ENCODE measurements around the gene HNRNPR. TPM values are rescaled to one million over a fixed set of nuclear protein-coding genes. Genes with fewer than 3 reads are reported as not detected.

The HNRNPR gene
- total RNA-seq, 1 experiment from 2014 or later: 194 TPM

DNA sequence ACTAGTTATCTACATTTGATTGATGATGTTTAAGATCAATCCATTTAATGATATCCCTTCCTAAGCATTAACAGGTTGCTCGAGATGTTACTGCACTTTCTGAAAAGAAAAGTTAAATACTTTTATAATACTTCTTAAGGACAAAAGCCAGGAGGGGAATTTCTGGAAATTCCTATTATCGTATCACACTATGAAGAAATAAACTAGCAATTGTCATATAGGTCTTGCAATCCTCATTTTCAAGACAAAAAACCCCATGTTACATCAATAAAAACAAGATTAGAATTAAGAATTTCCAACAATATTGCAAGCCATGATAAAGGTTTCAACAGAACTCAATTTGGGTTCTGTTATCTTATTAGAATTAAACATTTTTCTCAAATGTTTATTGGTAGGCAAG, 47.2 kb downstream of the HNRNPR start:
- Histone ChIP-seq H3K9ac (ENCODE audit: low read length) (no peak overlapping the region), H3K4me2 (ENCODE audit: low read length) (no peak overlapping the region), H3K27ac (ENCODE audit: low read depth, low read length) (no peak overlapping the region), H3K79me2 (ENCODE audit: insufficient read depth, low read length) (no peaks in the 10 kb centered on the region), H3K9me3 (ENCODE audit: control insufficient read depth in 1 of 2, insufficient read depth in 1 of 2, low read depth in 1 of 2, low read length in 2 of 2) (no peaks in the 10 kb centered on the region), H3K36me3 (ENCODE audit: control insufficient read depth in 1 of 2, insufficient read depth in 2 of 2, low read length in 2 of 2) (peaks cover 21 to 28% of the 10 kb centered on the region in 2 experiments; a peak in 3 of 4 replicates), H4K20me1 (ENCODE audit: insufficient read depth) (no peaks in the 10 kb centered on the region; the same call in 1 of the 2 replicates), H3K27me3 (ENCODE audit: insufficient read depth, low read length) (no peaks in the 10 kb centered on the region), H3K4me3 (replicated peaks in 1 of 2; ENCODE audit: low read depth in 1 of 2, low read length in 2 of 2) (no peak overlapping the region), H2AFZ (ENCODE audit: low read depth, low read length, poor library complexity, severe bottlenecking) (no peak overlapping the region), H3K4me1 (ENCODE audit: control insufficient read depth in 1 of 2, insufficient read depth in 2 of 2, low read length in 2 of 2) (no peaks in the 10 kb centered on the region), H3K9me2 (ENCODE audit: insufficient read depth) (no peaks in the 10 kb centered on the region)
- ChIA-PET POLR2A (interaction anchor here (1.3 kb wide), 1 partner anchor 71 kb away, joined by 3 read pairs; no protein-coding TSS in a partner anchor), CTCF (interaction anchor here (1.4 kb wide), 1 partner anchor 243 kb away, joined by 3 read pairs; no protein-coding TSS in a partner anchor), RAD21 (ENCODE audit: low non-redundant PET in 1 of 2, low total read pairs in 2 of 2, uncharacterized antibody in 2 of 2, unreplicated experiment in 2 of 2) (no interaction called here)
- intact Hi-C loops (cut with micrococcal nuclease): no loop called here
- ATAC-seq (no peak), DNase-seq (ENCODE audit: low read depth, low spot score) (no peak)
- no peak for TF ChIP-seq RAD21 (IDR thresholded peaks at IDR 0.05; ENCODE audit: low read depth)
- no peak for TF ChIP-seq REST (IDR thresholded peaks at IDR 0.05; ENCODE audit: low read depth)
- TF ChIP-seq POLR2AphosphoS5 (IDR thresholded peaks at IDR 0.05; ENCODE audit: low read depth, low read length): no peak
- TF ChIP-seq SRF (IDR thresholded peaks at IDR 0.05; ENCODE audit: low read depth): no peak
- TF ChIP-seq FOSL1 (IDR thresholded peaks at IDR 0.05; ENCODE audit: low read depth): no peak
- no peak for TF ChIP-seq ZNF274 (IDR thresholded peaks at IDR 0.05; ENCODE audit: low read depth, low read length)
- TF ChIP-seq, protein P1, sequence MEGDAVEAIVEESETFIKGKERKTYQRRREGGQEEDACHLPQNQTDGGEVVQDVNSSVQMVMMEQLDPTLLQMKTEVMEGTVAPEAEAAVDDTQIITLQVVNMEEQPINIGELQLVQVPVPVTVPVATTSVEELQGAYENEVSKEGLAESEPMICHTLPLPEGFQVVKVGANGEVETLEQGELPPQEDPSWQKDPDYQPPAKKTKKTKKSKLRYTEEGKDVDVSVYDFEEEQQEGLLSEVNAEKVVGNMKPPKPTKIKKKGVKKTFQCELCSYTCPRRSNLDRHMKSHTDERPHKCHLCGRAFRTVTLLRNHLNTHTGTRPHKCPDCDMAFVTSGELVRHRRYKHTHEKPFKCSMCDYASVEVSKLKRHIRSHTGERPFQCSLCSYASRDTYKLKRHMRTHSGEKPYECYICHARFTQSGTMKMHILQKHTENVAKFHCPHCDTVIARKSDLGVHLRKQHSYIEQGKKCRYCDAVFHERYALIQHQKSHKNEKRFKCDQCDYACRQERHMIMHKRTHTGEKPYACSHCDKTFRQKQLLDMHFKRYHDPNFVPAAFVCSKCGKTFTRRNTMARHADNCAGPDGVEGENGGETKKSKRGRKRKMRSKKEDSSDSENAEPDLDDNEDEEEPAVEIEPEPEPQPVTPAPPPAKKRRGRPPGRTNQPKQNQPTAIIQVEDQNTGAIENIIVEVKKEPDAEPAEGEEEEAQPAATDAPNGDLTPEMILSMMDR (IDR thresholded peaks at IDR 0.05 in 2 of 3, conservative IDR thresholded peaks at IDR 0.05 in 1 of 3; ENCODE audit: borderline replicate concordance in 1 of 3, insufficient read depth in 1 of 3, low read depth in 2 of 3, low read length in 2 of 3): no peak
- TF ChIP-seq JUND (IDR thresholded peaks at IDR 0.05): no peak
- no TSS peak for BruUV-seq (replicated peaks)
